HG03432 (cell line): ENCODE results near the gene IBA57.

Source experiments
- ATAC-seq: cut with Tn5 transposase; IDR thresholded peaks from one replicate; pipeline ENCODE4 v1.9.1; 2021; ENCODE audit warnings: mild to moderate bottlenecking, moderate library complexity; ENCODE audit not compliant: unreplicated experiment

Gene IBA57

DNA sequence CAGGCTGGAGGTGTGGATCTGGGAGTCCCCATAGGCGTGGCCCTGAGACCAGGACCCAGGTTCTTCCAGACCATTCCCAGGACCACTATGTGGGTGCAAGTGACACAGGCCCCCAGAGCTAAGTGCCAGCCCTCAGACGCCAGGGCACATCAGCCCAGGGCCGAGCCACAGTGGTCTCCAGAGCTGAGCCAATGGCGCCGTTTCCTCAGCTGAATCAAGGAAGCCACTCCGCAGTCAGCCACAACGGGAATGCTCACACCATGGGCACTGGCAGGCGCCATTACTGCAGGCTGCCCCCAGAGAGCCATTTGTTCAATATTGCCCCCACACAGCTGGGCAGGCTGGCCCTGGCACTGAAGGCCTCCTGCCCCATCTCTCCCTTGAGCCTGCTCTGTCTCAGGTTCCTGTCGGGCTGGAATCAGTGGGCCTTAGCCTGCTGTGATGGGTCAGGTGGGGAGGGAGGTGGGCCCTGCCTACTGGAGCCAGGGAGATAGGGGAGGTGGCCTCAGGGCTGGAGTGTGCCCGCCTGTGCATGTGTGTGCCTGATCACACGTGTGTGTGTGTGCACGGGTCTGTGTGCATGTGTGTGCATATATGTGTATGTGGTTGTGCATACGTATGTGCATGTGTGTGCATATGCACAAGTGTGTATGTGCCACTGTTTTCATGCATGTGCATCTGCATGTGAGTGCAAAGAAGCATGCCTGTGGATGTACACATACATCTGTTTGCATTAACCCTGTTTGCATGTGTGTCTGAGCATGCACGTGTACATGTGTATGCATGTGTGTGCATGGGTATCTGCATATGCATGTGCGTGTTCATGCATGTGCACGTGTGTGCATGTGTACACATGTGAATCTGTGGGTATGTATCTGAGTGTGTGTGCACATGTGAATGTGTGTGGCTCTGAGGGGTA, 9.7 kb upstream of the IBA57 start:
- no peak for ATAC-seq

DNA sequence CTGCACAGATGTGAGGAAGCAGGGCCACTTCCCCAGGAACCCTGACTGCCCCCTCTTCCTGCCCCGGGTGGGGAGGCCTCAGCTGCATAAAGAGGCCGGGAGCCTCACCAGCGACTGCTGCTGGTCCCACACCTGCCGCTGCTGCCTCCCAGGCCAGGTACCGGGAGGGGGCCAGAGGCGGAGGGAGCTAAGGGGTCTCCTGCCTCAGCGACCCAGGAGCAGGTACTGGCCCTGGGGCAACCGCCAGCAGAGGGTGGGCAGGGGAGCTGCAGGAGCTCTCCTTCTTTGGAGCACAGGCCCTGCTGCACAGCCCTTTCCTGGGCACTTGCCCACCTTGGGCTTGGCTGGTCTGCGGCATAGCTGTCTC, 9.1 kb upstream of the IBA57 start:
- no peak for ATAC-seq

GRCh38 chr1:228156941-228157728, 8.5 kb upstream of the IBA57 start:
- ATAC-seq, result no peak

DNA sequence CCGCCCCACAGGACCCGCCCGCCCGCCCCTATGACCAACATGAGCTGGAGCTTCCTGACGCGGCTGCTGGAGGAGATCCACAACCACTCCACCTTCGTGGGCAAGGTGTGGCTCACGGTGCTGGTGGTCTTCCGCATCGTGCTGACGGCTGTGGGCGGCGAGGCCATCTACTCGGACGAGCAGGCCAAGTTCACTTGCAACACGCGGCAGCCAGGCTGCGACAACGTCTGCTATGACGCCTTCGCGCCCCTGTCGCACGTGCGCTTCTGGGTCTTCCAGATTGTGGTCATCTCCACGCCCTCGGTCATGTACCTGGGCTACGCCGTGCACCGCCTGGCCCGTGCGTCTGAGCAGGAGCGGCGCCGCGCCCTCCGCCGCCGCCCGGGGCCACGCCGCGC, 7.9 kb upstream of the IBA57 start:
- no peak for ATAC-seq

- ATAC-seq, result no peak
These were observed 7.2 kb upstream of the IBA57 start for GRCh38 chr1:228158151-228159007.

DNA sequence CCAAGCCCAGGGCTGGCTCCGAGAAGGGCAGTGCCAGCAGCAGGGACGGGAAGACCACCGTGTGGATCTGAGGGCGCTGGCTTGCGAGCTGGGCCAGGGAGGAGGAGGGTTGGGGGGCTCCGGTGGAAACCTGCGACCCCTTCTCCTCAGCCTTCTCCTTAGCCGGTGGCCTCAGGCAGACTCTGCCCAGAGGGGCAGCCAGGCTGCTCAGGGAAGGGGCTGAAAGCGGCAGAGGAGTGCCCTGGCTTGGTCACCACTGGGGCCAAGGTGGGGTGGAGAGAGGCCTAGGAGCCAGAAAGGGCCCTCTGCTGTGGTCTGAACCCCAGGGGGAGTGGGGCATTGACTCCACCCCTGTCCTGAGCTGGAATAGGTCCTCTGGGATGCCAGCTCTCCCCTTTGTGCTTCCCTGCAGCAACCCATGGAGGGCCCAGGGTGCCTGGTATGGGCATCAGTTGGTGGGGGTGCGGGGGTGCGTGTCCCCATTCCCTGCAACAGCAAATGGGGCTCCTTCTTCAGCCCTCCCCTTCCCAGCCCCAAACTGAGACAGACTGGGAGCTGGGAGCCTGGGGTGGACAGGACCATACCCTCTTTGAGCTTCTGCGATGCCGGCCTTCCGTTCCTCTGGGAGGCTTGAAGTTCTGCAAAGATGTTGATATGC, 6.5 kb upstream of the IBA57 start:
- no peak for ATAC-seq

- no peak for ATAC-seq
These were observed 5.3 kb upstream of the IBA57 start for GRCh38 chr1:228160201-228160761.

DNA sequence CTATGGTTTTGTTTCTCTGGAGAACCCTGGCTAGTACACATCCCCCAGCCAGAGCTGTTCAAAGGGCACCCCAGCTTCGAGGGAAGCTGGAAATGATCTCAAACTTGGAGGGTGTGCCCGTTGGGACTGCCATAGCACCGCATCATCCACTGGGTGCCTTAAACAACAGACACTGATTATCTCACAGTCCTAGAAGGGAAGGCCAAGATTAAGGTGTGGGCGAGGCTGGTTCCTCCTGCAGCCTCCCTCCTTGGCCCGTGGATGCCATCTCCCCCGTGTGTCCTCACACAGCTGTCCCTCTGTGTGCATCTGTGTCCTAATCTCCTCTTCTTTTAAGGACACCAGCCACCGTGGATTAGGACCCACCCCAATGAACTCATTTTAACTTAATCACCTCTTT, 4.2 kb upstream of the IBA57 start:
- ATAC-seq, result no peak

GRCh38 chr1:228161866-228162265, 3.7 kb upstream of the IBA57 start:
- ATAC-seq, result no peak

GRCh38 chr1:228162286-228163006, 3.2 kb upstream of the IBA57 start:
- no peak for ATAC-seq

- no peak for ATAC-seq
These were observed 2.4 kb upstream of the IBA57 start for GRCh38 chr1:228163007-228163753.

DNA sequence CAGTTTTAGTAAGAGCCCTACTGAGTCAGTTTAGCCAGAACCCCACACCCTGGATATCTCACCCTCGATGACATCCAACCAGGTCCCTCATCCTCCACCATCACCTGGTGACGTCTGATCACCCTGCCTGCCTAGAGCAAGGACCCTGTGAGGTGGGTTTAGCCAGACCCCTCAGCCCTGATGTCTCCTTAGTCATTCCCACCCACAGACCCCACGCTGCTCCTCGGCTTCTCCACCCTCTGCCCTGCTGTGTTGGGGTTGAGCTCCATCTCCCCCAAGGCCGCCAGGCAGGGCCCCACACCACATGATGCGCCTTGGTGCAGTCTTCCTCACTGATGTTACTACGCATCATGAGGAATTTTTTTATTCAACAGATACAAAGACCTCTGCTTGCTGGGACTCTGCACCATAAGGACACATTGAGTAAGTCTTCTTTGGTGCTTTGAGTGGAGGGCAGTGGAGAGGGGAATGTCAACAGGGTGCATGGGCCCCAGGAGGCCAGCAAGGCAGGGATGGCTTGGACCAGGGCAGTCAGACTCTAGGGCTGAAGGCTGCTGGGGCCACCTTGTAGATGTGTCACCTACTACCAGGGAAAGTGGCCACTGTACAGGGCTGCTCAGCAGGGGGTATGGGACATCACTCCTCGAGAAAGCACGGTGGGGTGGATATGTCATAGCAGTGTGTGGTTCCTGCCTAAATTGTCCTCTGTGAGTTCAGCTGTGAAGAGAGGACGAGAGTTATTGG, 1.7 kb upstream of the IBA57 start:
- no peak for ATAC-seq

GRCh38 chr1:228164561-228165371, 838 bp upstream of the IBA57 start:
- no peak for ATAC-seq

DNA sequence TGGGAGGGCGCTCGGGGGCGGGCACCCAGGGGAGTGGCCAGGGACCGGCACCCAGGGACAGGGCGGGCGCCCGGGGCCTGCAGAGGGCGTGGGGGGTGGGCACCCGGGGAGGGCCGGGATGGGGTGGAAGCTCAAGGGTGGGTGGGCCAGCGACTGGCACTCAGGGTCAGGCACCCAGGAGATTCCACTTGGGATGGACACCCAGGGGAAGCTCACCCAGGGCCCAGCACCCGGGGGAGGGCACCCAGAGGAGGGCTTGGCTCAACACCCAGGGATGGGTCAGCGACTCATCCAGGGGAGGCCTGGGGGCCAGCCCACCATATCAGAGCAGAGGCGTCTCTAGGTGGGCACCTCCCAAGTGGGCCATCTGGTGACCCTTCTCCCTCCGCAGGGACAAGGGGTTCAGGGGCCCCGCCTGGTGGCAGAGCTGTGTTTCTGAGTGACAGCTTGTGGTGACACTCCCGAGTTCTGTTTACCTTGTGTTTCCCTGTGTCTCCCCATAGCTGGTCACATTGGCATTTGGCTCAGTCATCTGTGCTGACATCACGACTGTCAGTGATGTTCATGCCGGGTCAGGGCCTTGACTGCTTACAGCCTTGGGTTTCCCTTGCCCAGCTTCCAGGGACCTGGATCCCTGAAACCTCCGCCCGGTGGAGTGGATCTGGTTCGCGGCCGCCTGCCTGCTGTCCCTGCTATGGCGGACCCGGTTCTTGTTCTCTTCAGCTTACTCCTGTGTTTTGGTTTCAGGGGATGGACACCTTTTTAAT, 749 bp downstream of the IBA57 start:
- peak; percentile 25 for ATAC-seq

DNA sequence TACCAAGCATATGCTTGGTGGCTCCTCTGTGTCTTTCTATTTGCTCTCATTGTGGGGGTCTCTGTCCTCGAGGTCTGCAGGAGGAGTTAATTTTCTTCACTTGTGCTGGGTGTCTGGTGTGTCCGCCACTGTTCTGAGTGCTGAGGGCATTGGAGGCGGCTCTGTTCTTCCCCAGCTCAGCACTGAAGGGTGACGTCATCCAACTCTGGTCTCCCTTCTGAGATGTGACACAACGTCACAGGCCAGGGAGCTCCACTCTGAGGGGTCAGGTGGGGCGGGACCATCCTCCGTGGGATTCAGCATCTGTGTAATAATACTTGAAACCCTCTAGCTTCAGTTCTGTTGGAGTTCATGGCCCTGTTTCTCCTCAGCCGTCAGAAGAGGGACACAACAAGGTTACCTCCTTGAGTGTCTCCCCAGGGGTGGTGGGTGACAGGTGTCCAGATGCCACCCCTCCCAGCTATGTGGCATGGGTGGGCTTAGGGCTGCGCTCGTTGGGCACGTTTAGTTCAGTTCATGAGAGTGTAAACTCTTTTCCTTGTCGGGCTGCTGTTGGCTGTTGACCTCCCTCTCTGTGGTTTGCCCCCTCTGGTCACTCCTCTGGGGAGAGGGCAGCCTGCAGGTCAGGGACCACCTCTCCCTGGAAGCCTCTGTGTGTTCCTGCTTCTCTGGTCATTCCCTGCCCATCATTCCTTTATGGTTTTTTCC, 3.1 kb downstream of the IBA57 start:
- ATAC-seq, result no peak

GRCh38 chr1:228169345-228169744, 3.7 kb downstream of the IBA57 start:
- ATAC-seq, result no peak
